Epithelial cell of esophagus (primary cell): Measurements from ENCODE around the gene SAMSN1.
"Not testable (repeated sequence)": the region's sequence is repeated elsewhere in the genome, so short reads cannot be mapped to it uniquely, and the experiment has no call there.

Experiments
- DNase-seq: peaks from one replicate; pipeline ENCODE4 v3.0.0; 2010; ENCODE audit warnings: low read depth
- H3K4me3 ChIP-seq: 2 replicates; pipeline ENCODE4 v1.5.1; 2011; ENCODE audit warnings: mild to moderate bottlenecking, low read length, control low read depth
- TF ChIP-seq, protein P1 (sequence below): IDR thresholded peaks from 2 replicates; pipeline ENCODE4 v1.5.1; 2011; ENCODE audit warnings: low read depth, mild to moderate bottlenecking, low read length, control low read depth, inconsistent platforms; ENCODE audit not compliant: insufficient read depth; ENCODE audit errors: missing control alignments

The SAMSN1 gene

DNA sequence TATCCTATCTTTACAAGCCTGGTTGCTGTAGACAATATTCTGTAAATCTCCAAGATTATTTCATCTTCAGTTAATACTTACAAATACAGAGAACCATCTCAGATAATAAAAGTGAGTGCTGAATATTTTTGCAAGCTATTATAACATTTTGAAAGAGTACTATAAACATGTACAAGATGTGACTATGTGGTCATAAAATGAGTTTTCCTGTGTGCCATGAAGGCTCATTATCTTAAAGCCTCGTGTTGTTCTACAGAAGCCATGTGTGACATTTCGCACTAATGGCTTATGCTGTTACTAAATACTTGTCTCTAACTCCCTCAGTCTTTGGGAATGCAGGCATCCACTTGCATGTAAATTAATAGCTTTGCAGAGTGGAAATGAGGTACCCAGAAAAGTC, 48.3 kb downstream of the SAMSN1 start:
- no peak for DNase-seq
- no peak overlapping the region for H3K4me3 ChIP-seq
- TF ChIP-seq, protein P1, sequence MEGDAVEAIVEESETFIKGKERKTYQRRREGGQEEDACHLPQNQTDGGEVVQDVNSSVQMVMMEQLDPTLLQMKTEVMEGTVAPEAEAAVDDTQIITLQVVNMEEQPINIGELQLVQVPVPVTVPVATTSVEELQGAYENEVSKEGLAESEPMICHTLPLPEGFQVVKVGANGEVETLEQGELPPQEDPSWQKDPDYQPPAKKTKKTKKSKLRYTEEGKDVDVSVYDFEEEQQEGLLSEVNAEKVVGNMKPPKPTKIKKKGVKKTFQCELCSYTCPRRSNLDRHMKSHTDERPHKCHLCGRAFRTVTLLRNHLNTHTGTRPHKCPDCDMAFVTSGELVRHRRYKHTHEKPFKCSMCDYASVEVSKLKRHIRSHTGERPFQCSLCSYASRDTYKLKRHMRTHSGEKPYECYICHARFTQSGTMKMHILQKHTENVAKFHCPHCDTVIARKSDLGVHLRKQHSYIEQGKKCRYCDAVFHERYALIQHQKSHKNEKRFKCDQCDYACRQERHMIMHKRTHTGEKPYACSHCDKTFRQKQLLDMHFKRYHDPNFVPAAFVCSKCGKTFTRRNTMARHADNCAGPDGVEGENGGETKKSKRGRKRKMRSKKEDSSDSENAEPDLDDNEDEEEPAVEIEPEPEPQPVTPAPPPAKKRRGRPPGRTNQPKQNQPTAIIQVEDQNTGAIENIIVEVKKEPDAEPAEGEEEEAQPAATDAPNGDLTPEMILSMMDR: no peak

DNA sequence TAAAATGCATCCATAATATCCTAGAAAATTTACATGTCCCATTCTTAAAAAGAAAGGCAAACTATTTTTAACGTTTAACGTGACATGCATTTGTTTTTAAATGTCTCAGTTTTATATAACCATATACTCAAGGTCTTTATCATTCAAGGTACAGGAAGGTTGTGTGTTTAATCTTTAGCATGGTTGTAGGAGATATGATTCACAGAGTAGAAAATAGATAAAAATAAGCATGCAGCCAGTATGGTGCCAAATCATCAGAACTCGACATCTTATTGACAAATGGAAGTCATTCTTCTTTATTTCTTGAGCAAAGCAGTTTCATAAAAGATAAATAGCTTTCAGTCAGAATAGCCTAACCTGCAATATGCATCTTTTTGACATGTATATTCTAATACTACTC, 51.0 kb downstream of the SAMSN1 start:
- no peak for DNase-seq

DNA sequence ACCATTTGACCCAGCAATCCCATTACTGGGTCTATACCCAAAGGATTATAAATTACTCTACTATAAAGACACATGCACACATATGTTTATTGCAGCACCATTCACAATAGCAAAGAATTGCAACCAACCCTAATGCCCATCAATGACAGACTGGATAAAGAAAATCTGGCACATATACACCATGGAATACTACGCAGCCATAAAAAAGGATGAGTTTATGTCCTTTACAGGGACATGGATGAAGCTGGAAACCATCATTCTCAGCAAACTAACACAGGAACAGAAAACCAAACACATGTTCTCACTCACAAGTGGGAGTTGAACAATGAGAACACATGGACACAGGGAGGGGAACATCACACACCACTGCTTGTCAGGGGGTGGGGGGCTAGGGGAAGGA, 51.9 kb downstream of the SAMSN1 start:
- not testable (repeated sequence) for H3K4me3 ChIP-seq, DNase-seq

More for the DNA sequence above, 51.0 kb downstream of the SAMSN1 start:
- TF ChIP-seq, protein P1: no peak
- no peak overlapping the region for H3K4me3 ChIP-seq

DNA sequence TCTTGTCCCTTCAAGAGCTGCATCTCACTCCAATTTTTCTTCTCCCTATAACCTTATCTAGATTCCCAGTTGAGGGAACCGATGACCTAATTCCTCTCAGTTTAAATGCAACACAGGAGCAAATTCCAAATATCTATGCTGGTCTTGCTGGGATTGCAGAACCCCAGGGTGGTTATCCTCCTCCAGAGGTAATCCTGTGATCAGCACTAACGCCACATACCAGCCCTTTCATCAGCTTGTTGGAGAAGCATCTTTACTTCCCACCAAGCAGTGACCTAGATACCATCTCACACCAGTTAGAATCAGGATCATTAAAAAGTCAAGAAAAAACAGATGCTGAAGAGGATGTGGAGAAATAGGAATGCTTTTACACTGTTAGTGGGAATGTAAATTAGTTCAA, 52.4 kb downstream of the SAMSN1 start:
- TF ChIP-seq, protein P1: no peak
- no peak overlapping the region for H3K4me3 ChIP-seq
- no peak for DNase-seq

DNA sequence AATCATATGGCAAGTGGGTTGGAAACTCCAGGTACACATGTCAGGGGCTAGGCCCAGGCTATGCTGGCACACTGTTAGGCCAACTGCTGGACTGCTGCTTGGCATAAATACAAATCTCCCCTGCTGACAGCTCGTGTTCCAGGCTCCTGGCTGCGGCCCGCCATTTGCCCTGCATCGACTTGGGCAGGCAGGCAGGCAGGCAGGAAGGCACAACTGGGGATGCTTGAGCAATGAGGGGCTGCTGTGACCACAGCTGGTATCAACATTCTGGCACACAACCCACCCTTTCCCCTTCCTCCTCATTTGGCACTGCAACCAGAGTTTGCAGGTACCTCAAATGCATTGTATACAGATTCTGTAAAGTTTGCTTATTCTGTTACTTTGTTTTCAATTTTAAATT, 53.2 kb downstream of the SAMSN1 start:
- TF ChIP-seq, protein P1: no peak
- H3K4me3 ChIP-seq: no peak overlapping the region
- no peak for DNase-seq

DNA sequence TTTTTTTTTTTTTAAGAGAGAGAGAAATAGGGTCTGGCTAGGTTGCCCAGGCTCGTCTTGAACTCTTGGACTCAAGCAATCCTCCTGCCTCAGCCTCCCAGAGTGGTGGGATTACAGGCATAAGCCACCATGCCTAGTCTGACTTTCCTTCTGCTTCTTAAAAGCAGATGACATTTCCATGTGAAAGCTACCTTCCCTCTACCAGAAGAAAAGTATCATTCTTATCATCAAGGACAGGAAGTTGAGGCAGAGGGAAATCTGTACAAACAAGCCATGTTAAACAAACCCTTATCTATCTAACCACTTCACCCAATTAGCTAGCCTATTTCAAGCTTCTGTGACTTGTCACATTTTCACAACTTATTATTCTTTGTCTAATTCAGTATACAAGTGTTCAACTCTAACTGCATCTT, 54.8 kb downstream of the SAMSN1 start:
- H3K4me3 ChIP-seq: no peak overlapping the region
- DNase-seq: no peak
- TF ChIP-seq, protein P1: no peak

DNA sequence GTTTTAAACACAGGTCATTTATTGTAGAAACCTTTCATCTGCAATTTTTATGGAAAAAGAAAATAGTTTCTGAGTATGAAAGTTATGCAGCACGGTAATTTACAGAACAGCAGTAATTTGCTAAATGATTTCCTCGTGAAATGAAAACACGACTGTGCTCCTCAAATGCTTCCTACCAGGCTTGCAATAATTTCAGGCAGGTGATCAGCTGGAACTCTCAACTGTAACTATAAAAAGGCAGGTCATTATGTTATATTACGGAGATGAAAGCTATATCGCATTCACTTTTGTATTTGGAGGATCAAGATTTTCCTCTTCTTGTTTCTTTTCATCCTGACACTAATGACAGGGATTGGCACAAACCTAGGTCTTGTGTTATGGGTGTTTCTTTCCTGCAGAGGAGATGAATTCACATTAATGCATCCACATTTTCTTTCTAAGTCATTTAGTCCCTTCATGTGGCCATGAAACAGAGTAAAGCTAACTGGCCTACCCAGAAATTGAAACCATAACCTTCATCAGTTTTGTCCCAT, 57.4 kb downstream of the SAMSN1 start:
- no peak overlapping the region for H3K4me3 ChIP-seq
- no peak for DNase-seq
- TF ChIP-seq, protein P1: no peak
